Measurements from ENCODE around the gene CRYGD.
"Not testable (repeated sequence)": the region's sequence is repeated elsewhere in the genome, so short reads cannot be mapped to it uniquely, and the experiment has no call there.

CRYGD gene

GRCh38 chr2:208124013-208124715, at the start of gene CRYGD:
Gene CRYGD, minus strand, starts transcription at chr2:208124524. Its CDS starts 51 bp downstream, at chr2:208124473.
- DNase-seq; H3K27ac Mint-ChIP-seq; H3K9me3 Mint-ChIP-seq; H3K36me3 Mint-ChIP-seq (ENCODE audit: low read depth); H3K4me1 Mint-ChIP-seq; H3K27me3 Mint-ChIP-seq (ENCODE audit: low read depth, poor library complexity); H3K4me3 Mint-ChIP-seq: not testable (repeated sequence)

- no peak overlapping the region for H3K4me3 Mint-ChIP-seq
- DNase-seq, result no peak
Measured at GRCh38 chr2:208172125-208172524, 47.8 kb upstream of the CRYGD start.

GRCh38 chr2:208164951-208165755, 40.8 kb upstream of the CRYGD start:
- TF ChIP-seq CTCF (IDR thresholded peaks at IDR 0.05), result no peak
- no peaks in the 10 kb centered on the region for H3K27me3 Mint-ChIP-seq (ENCODE audit: low read depth, poor library complexity)
- H3K36me3 Mint-ChIP-seq (ENCODE audit: low read depth), result no peaks in the 10 kb centered on the region
- H3K9me3 Mint-ChIP-seq, result no peaks in the 10 kb centered on the region
- no peak overlapping the region for H3K4me3 Mint-ChIP-seq
- H3K4me1 Mint-ChIP-seq, result no peaks in the 10 kb centered on the region
- no peak overlapping the region for H3K27ac Mint-ChIP-seq
- no peak for DNase-seq

More at GRCh38 chr2:208172125-208172524, 47.8 kb upstream of the CRYGD start:
- no peak overlapping the region for H3K27ac Mint-ChIP-seq
- no peaks in the 10 kb centered on the region for H3K36me3 Mint-ChIP-seq (ENCODE audit: low read depth)
- peaks cover 6% of the 10 kb centered on the region for H3K4me1 Mint-ChIP-seq
- TF ChIP-seq CTCF (IDR thresholded peaks at IDR 0.05), result no peak
- no peaks in the 10 kb centered on the region for H3K9me3 Mint-ChIP-seq
- H3K27me3 Mint-ChIP-seq (ENCODE audit: low read depth, poor library complexity), result no peaks in the 10 kb centered on the region

GRCh38 chr2:208163489-208163888, 39.2 kb upstream of the CRYGD start, which contains the start of gene CRYGA:
Gene CRYGA, minus strand, starts transcription at chr2:208163589. Its CDS starts 33 bp downstream, at chr2:208163556.
- Mint-ChIP-seq H3K36me3 (ENCODE audit: low read depth) (no peaks in the 10 kb centered on the region), H3K4me1 (no peaks in the 10 kb centered on the region), H3K27ac (no peak within 1 kb of the TSS), H3K9me3 (peaks cover 4% of the 10 kb centered on the region), H3K27me3 (ENCODE audit: low read depth, poor library complexity) (no peaks in the 10 kb centered on the region), H3K4me3 (no peak within 1 kb of the TSS)
- no peak for DNase-seq
- no peak for TF ChIP-seq CTCF (IDR thresholded peaks at IDR 0.05)

- H3K4me1 Mint-ChIP-seq, result no peaks in the 10 kb centered on the region
- DNase-seq, result no peak
- H3K4me3 Mint-ChIP-seq, result no peak overlapping the region
- H3K27me3 Mint-ChIP-seq (ENCODE audit: low read depth, poor library complexity), result no peaks in the 10 kb centered on the region
- peaks cover 11% of the 10 kb centered on the region for H3K9me3 Mint-ChIP-seq
- TF ChIP-seq CTCF (IDR thresholded peaks at IDR 0.05), result no peak
- H3K36me3 Mint-ChIP-seq (ENCODE audit: low read depth), result no peaks in the 10 kb centered on the region
- H3K27ac Mint-ChIP-seq, result no peak overlapping the region
Measured at GRCh38 chr2:208156439-208156838, 32.1 kb upstream of the CRYGD start.

GRCh38 chr2:208153156-208153555, 28.8 kb upstream of the CRYGD start:
- H3K9me3 Mint-ChIP-seq, result peaks cover 20% of the 10 kb centered on the region
- H3K4me1 Mint-ChIP-seq, result no peaks in the 10 kb centered on the region
- H3K4me3 Mint-ChIP-seq, result no peak overlapping the region
- H3K36me3 Mint-ChIP-seq (ENCODE audit: low read depth), result no peaks in the 10 kb centered on the region
- no peak overlapping the region for H3K27ac Mint-ChIP-seq
- DNase-seq, result no peak
- TF ChIP-seq CTCF (IDR thresholded peaks at IDR 0.05), result no peak
- H3K27me3 Mint-ChIP-seq (ENCODE audit: low read depth, poor library complexity), result no peaks in the 10 kb centered on the region

Measured in nephron progenitor cell (in vitro differentiated cells).